Effector memory CD8-positive, alpha-beta T cell (primary cell): ENCODE data around the gene CCDC170.
A peak's percentile ranks its signal among the peaks of the same experiment; 100 is the strongest.
"Not testable (repeated sequence)": the region's sequence is repeated elsewhere in the genome, so short reads cannot be mapped to it uniquely, and the experiment has no call there.

Experiments
- ATAC-seq: fragments of 150-1000 bp; cut with Tn5 transposase; replicated peaks from 2 replicates; pipeline ENCODE4 v1.10.0; 2021; ENCODE audit warnings: mild to moderate bottlenecking, moderate library complexity
- DNase-seq, 3 experiments: peaks; one replicate each; pipeline ENCODE4 v3.0.0; 2021
- H3K27ac Mint-ChIP-seq, 2 donors: one replicate each; pipeline ENCODE4 v1.8.0; 2022; ENCODE audit warnings: mild to moderate bottlenecking in 2 of 2, mixed read lengths in 2 of 2, moderate library complexity in 2 of 2
- H3K27me3 Mint-ChIP-seq, 2 donors: one replicate each; pipeline ENCODE4 v1.8.0; 2022; ENCODE audit warnings: mixed read lengths in 2 of 2
- H3K36me3 Mint-ChIP-seq: one replicate; pipeline ENCODE4 v1.8.0; 2022; ENCODE audit warnings: mild to moderate bottlenecking, moderate library complexity, mixed read lengths; ENCODE audit not compliant: insufficient read depth
- H3K4me1 Mint-ChIP-seq, 2 donors: one replicate each; pipeline ENCODE4 v1.8.0; 2022; ENCODE audit warnings: low read depth in 2 of 2, mixed read lengths in 2 of 2
- H3K4me3 Mint-ChIP-seq, 2 donors: one replicate each; pipeline ENCODE4 v1.8.0; 2022; ENCODE audit warnings: mild to moderate bottlenecking in 2 of 2, mixed read lengths in 2 of 2, moderate library complexity in 2 of 2
- H3K9me3 Mint-ChIP-seq, 2 donors: one replicate each; pipeline ENCODE4 v1.8.0; 2022; ENCODE audit warnings: mixed read lengths in 2 of 2

The CCDC170 gene

GRCh38 chr6:151536188-151536479, 42.3 kb downstream of the CCDC170 start:
- ATAC-seq (no peak), DNase-seq (no peak)
- Mint-ChIP-seq H3K9me3 (peaks cover 6 to 11% of the 10 kb centered on the region in 2 donors), H3K4me1 (no peaks in the 10 kb centered on the region), H3K27ac (no peak overlapping the region), H3K36me3 (no peaks in the 10 kb centered on the region), H3K4me3 (no peak overlapping the region), H3K27me3 (peaks cover 10 to 16% of the 10 kb centered on the region in 2 donors)

- peaks cover 6 to 11% of the 10 kb centered on the region in 2 donors for H3K9me3 Mint-ChIP-seq
- H3K4me1 Mint-ChIP-seq: no peaks in the 10 kb centered on the region
- H3K27me3 Mint-ChIP-seq: peaks cover 10 to 16% of the 10 kb centered on the region in 2 donors
- DNase-seq (no peak), ATAC-seq (no peak)
- H3K36me3 Mint-ChIP-seq: no peaks in the 10 kb centered on the region
- H3K27ac Mint-ChIP-seq: no peak overlapping the region
- H3K4me3 Mint-ChIP-seq: no peak overlapping the region
Measured at GRCh38 chr6:151537556-151537955, 43.7 kb downstream of the CCDC170 start.

DNA sequence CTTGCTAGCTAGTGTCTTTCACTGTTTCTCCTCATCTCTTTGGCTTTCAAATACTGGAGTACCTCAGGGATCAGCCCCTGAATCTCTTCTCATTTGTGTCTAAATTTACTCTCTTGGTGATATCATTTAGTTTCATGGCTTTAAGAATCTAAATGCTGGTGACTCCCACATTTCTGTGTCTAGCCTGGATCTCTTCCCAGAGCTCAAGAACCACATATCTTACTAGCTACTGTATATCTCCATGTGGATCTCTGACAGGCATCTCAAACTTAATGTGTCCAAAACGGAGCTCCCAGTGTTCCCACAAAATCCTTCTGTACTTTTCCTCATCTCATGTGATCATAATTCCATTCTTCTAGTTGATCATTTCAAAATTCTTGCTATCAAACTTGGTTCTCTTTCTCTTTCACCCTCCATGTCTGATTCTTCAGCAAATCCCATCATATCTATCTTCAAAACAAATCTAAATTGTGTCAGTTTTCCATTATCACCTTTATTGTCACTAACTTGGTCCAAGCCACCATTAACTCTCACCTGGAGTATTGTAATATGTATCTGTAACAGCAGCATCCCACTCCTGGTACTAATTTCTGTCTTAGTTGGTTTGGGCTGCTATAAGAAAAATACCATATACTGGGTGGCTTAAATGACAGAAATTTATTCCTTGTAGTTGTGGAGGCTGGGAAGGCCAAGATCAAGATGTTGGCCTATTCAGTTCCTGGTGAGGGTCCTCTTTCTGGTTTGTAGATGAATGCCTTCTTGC, 45.9 kb downstream of the CCDC170 start:
- ATAC-seq: no peak
- no peak overlapping the region for H3K27ac Mint-ChIP-seq
- H3K4me1 Mint-ChIP-seq: no peaks in the 10 kb centered on the region
- H3K4me3 Mint-ChIP-seq: no peak overlapping the region
- H3K9me3 Mint-ChIP-seq: peaks cover 6 to 11% of the 10 kb centered on the region in 2 donors
- peaks cover 9 to 23% of the 10 kb centered on the region in 2 donors for H3K27me3 Mint-ChIP-seq
- no peak for DNase-seq
- no peaks in the 10 kb centered on the region for H3K36me3 Mint-ChIP-seq

DNA sequence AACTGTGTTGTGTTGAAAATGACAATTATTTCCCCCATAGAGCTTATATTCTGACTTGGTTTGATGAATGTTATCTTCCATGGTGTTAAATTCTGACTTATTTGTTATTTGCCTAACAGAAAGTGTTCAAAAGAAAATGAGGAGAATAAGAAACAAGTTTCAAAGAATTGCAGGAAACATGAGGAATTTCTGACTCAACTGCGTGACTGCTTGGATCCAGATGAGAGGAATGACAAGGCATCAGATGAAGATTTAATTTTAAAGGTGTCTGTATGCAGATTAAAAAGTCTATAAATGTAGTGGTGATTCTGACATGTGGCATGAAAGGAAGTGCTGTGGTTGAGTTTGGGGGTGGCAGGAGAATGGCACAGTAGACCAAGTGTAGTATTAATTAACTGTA, 50.6 kb downstream of the CCDC170 start:
- Mint-ChIP-seq H3K36me3 (no peaks in the 10 kb centered on the region), H3K4me1 (no peaks in the 10 kb centered on the region), H3K27ac (no peak overlapping the region), H3K27me3 (peaks cover 4 to 22% of the 10 kb centered on the region in 2 donors), H3K4me3 (no peak overlapping the region), H3K9me3 (peaks cover 3 to 7% of the 10 kb centered on the region in 2 donors)
- DNase-seq: no peak
- ATAC-seq: no peak

GRCh38 chr6:151544884-151545283, 51.1 kb downstream of the CCDC170 start:
- ATAC-seq, H3K36me3 Mint-ChIP-seq, DNase-seq, H3K9me3 Mint-ChIP-seq, H3K4me1 Mint-ChIP-seq, H3K27ac Mint-ChIP-seq, H3K4me3 Mint-ChIP-seq: not testable (repeated sequence)
- peaks cover 4 to 22% of the 10 kb centered on the region in 2 donors for H3K27me3 Mint-ChIP-seq

- DNase-seq: no peak
- Mint-ChIP-seq H3K36me3 (no peaks in the 10 kb centered on the region), H3K4me3 (no peak overlapping the region), H3K9me3 (peaks cover 0 to 1% of the 10 kb centered on the region in 2 donors), H3K4me1 (peaks cover 0 to 5% of the 10 kb centered on the region in 2 donors), H3K27ac (no peak overlapping the region), H3K27me3 (peaks cover 4 to 22% of the 10 kb centered on the region in 2 donors)
- no peak for ATAC-seq
Measured at GRCh38 chr6:151546941-151547659, 53.3 kb downstream of the CCDC170 start.

- peaks cover 4 to 22% of the 10 kb centered on the region in 2 donors for H3K27me3 Mint-ChIP-seq
- H3K27ac Mint-ChIP-seq: no peak overlapping the region
- peaks cover 0 to 5% of the 10 kb centered on the region in 2 donors for H3K4me1 Mint-ChIP-seq
Measured at GRCh38 chr6:151548201-151548600, 54.4 kb downstream of the CCDC170 start.

DNA sequence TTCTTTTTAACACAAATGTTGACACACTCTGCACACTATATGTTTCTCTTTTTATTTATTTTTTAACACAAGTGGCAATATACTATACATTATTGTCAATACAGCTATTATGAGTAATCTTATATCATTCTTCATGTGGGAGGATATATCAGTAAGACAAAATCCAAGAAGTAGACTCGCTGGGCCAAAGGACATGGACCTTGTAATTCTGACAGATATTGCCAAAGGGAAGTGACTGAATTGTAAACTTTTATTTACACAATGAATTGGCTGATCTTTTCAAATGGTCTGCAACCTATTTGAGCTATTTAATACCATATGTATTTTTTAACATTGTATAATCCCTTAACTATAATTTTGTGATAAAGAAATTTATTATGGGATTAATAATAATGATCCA, 56.0 kb downstream of the CCDC170 start:
- no peak overlapping the region for H3K27ac Mint-ChIP-seq
- no peak overlapping the region for H3K4me3 Mint-ChIP-seq
- peaks cover 0 to 1% of the 10 kb centered on the region in 2 donors for H3K9me3 Mint-ChIP-seq
- DNase-seq (no peak), ATAC-seq (no peak)
- no peaks in the 10 kb centered on the region for H3K36me3 Mint-ChIP-seq
- H3K4me1 Mint-ChIP-seq: peaks cover 0 to 5% of the 10 kb centered on the region in 2 donors
- H3K27me3 Mint-ChIP-seq: peaks cover 0 to 15% of the 10 kb centered on the region in 2 donors

More at GRCh38 chr6:151548201-151548600, 54.4 kb downstream of the CCDC170 start:
- ATAC-seq (no peak), DNase-seq (no peak)
- no peaks in the 10 kb centered on the region for H3K36me3 Mint-ChIP-seq
- H3K4me3 Mint-ChIP-seq: no peak overlapping the region
- peaks cover 0 to 1% of the 10 kb centered on the region in 2 donors for H3K9me3 Mint-ChIP-seq

GRCh38 chr6:151550618-151551017, 56.8 kb downstream of the CCDC170 start:
- peaks cover 0 to 5% of the 10 kb centered on the region in 2 donors for H3K4me1 Mint-ChIP-seq
- DNase-seq: no peak
- H3K36me3 Mint-ChIP-seq: no peaks in the 10 kb centered on the region
- no peak for ATAC-seq
- H3K27ac Mint-ChIP-seq: no peak overlapping the region
- H3K9me3 Mint-ChIP-seq: peaks cover 0 to 1% of the 10 kb centered on the region in 2 donors
- H3K4me3 Mint-ChIP-seq: no peak overlapping the region
- H3K27me3 Mint-ChIP-seq: peaks cover 0 to 14% of the 10 kb centered on the region in 2 donors

DNA sequence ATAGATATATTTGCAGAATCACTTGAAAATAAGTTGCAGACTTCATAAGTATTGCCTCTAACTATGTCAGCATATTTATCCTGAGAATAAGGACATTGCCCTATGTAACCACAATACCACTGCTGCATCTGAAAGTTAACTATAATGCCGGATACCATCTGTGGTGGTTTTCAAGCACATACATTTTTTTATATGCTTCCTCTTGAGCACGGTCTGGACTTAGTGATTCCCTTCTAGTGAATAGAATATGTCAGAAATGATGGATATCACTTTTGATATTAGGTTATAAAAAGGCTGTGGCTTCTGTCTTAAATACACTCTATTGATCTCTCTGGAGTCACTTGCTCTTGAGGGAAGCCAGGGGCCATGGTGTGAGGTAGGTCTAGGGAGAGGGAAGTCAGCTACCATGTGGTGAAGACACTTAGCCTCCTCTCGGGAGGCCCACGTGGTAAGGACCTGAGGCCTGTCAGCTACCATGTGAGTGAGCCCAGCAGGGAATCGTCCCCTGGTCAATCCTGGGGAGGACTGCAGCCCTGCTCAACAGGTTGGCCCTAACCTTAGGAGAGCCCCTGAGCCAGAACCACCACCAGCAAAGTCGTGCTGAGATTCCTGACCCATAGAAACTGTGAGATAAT, 57.5 kb downstream of the CCDC170 start:
- Mint-ChIP-seq H3K9me3 (peaks cover 0 to 1% of the 10 kb centered on the region in 2 donors), H3K4me1 (peaks cover 0 to 5% of the 10 kb centered on the region in 2 donors), H3K27me3 (peaks cover 0 to 10% of the 10 kb centered on the region in 2 donors), H3K27ac (no peak overlapping the region), H3K36me3 (no peaks in the 10 kb centered on the region), H3K4me3 (no peak overlapping the region)
- DNase-seq (no peak), ATAC-seq (peak; percentile 36)

DNA sequence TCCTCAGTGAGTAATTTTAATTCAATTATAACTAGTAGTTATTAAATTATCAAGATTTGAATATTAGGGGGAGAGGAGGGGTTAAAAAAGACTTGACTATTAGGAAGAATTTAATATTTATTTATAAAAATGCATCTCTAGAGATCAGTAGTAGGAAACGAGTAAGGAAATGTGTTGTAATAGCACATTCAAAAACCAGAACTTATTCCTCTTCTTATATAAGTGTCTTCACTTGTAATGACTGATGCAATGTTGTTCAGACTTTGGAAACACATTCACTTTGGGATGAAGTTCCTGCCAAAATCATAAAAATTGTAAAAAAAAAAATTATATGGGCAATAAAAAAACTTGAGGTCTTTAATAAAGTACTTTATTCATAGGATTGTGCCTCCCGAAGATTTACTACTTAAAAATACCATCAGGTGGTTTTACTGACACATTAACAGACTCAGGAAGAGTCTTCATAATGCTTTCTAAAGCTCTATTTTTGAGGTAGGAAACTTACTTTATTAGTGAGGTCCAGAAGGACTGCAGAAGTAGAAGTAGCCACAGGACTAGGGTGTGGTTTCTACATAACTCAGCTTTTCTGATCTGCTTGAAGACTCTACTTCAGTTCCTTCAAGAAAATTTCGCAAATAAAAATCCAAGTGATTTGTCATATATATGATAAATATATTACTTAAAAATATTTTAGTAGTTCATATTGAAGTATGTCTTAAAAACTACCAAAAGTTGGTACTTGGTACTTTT, 59.8 kb downstream of the CCDC170 start:
- Mint-ChIP-seq H3K36me3 (no peaks in the 10 kb centered on the region), H3K27ac (no peak overlapping the region), H3K4me1 (peaks cover 0 to 5% of the 10 kb centered on the region in 2 donors), H3K27me3 (no peaks in the 10 kb centered on the region), H3K9me3 (peaks cover 0 to 1% of the 10 kb centered on the region in 2 donors), H3K4me3 (no peak overlapping the region)
- no peak for ATAC-seq
- no peak for DNase-seq

GRCh38 chr6:151561238-151561637, 67.4 kb downstream of the CCDC170 start:
- Mint-ChIP-seq H3K4me3 (no peak overlapping the region), H3K27me3 (peaks cover 19 to 23% of the 10 kb centered on the region in 2 donors), H3K27ac (no peak overlapping the region), H3K36me3 (no peaks in the 10 kb centered on the region), H3K9me3 (peaks cover 18 to 23% of the 10 kb centered on the region in 2 donors), H3K4me1 (no peaks in the 10 kb centered on the region)
- ATAC-seq: no peak
- no peak for DNase-seq

GRCh38 chr6:151564654-151565053, 70.8 kb downstream of the CCDC170 start:
- H3K27me3 Mint-ChIP-seq: peaks cover 28 to 32% of the 10 kb centered on the region in 2 donors
- H3K27ac Mint-ChIP-seq: no peak overlapping the region
- ATAC-seq: no peak
- H3K4me1 Mint-ChIP-seq: no peaks in the 10 kb centered on the region
- H3K9me3 Mint-ChIP-seq: peaks cover 18 to 23% of the 10 kb centered on the region in 2 donors
- DNase-seq: no peak
- no peak overlapping the region for H3K4me3 Mint-ChIP-seq
- no peaks in the 10 kb centered on the region for H3K36me3 Mint-ChIP-seq
